Measurements from ENCODE around the gene GOSR2.
"Not testable (repeated sequence)": the region's sequence is repeated elsewhere in the genome, so short reads cannot be mapped to it uniquely, and the experiment has no call there.

The GOSR2 gene

DNA sequence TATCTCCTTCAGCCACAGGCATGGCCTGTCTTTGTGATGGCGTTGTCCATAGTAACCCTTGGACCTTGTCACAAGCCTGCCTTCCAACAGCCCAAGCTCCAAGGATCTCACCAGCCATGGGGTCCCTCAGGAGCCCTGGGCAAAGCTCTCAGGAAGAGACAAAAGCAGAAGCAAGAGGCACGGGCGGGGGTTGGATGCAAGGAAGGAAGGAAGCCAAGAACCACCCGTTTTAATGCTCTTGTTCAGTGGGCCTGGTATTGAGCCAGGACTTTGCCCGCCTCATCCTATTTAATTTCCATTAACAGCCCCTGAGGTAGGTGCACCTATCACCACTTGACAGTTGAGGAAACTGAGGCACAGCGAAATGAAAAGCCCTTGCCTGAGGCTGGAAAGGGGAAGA is 32.3 kb upstream of the GOSR2 start:
- no peak overlapping the region for H3K4me3 ChIP-seq (ENCODE audit: low read depth, low read length)
- no peak for DNase-seq (ENCODE audit: low read depth)

GRCh38 chr17:46892192-46892703 is 30.7 kb upstream of the GOSR2 start:
- DNase-seq (ENCODE audit: low read depth), result no peak
- H3K4me3 ChIP-seq (ENCODE audit: low read depth, low read length), result no peak overlapping the region

DNA sequence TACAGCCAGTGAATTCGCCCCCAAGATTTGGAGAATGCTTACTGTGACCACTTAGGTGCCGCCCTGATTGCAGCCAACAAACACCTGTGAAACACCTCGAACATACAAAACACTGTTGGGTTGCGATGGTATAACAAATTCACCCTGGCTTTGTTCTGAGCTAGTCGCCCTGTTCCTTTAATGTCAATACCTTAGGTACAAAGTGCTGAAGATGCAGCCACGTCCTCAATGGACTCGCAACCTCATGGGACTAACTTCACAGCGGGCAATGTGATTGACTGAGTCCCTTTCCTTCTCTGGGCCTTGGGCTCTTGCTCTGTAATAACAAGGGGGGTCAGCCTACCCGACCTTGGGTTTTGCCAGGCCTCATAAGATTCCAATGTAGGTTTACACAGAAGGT is 28.9 kb upstream of the GOSR2 start:
- no peak overlapping the region for H3K4me3 ChIP-seq (ENCODE audit: low read depth, low read length)
- DNase-seq (ENCODE audit: low read depth), result no peak

DNA sequence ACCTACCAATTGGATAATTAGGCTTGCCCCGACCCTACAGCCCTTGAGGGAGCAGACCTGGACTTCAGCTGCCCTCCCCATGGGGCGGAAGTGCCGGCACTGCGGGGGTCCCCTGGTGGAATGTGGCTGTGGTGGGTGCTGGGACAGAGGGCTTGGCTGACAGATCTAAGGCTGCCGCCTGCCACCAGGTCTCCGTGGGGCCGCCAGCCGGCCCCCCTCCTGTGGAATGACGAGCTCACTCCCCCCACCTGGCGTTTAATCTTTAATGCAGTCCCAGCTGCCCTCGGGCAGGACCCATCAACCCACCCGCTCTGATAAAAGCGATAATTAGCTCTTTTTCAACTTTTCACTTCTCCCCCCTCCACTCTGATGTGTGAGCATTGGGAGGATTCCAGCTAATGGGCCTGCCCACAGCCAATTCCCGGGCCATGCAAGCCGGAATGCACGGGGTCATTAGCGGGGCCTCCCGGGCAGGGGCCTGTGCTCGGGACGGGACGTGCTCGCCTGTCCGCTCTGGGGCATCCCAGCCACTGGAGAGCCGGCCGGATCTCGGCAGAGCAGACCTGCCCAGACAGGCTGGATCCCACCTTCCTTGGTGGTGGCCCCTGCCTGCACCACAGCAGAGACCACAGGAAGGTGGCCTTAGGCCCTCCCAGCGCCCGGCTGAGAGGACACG is 28.3 kb upstream of the GOSR2 start:
- H3K4me3 ChIP-seq (ENCODE audit: low read depth, low read length), result no peak overlapping the region
- DNase-seq (ENCODE audit: low read depth), result no peak

DNA sequence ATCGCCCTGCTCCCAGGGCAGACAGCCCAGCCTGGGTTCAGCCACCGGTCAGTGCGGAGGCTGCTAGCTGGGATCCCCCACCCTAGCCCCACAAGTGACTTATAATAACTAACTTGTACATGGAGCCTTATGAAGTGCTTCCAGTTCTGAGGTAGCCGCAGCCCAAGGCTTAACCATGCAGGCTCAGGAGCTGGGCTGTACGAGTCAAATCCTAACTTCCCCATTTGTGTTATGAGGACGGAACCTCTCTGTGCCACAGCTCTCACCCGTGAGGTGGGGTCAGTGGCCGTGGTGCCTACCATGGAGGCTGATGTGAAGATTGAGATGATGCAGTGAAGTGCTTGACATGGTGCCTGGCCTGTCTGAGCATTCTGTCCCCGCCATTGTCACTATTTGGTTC is 27.8 kb upstream of the GOSR2 start:
- no peak overlapping the region for H3K4me3 ChIP-seq (ENCODE audit: low read depth, low read length)
- DNase-seq (ENCODE audit: low read depth), result no peak

DNA sequence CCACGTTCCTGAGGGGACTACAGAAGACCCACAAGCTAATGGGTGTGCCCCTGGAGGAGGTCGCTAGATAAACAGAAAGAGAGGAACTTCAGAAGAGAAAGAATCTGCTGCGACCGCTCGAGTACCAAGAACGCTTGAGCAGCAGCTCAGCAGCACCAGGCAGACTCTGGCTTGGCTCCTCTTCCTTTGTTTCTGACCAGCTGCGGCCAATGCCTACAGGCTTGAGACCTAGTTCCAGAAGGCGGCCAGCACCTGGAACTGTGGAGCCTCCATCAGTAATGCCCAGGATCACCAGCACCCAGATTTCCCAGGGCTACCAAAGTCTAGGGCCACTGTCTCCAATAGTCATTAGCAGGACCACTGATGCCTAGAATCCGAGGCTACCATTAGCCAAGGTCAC is 26.0 kb upstream of the GOSR2 start:
- DNase-seq (ENCODE audit: low read depth), result no peak
- no peak overlapping the region for H3K4me3 ChIP-seq (ENCODE audit: low read depth, low read length)

DNA sequence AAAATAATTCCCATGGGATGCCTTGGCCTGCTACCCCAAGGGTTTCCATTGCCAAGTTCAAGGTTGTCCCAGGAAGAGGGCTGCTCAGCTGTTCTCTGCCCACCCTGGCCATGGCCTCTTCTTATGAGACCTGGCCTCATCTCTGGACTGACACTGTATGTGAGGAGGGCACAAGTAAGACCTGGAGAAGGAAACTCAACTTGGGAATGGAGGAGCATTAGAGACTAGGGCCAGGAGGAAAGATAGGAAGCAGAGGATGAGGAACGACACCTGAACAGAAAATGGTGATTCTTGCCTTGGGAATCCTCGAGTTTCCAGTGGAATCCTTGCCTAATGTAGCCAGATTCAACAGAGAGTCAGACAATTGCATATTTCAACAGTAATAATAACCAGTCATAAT is 24.6 kb upstream of the GOSR2 start:
- H3K4me3 ChIP-seq (ENCODE audit: low read depth, low read length), result no peak overlapping the region
- no peak for DNase-seq (ENCODE audit: low read depth)

DNA sequence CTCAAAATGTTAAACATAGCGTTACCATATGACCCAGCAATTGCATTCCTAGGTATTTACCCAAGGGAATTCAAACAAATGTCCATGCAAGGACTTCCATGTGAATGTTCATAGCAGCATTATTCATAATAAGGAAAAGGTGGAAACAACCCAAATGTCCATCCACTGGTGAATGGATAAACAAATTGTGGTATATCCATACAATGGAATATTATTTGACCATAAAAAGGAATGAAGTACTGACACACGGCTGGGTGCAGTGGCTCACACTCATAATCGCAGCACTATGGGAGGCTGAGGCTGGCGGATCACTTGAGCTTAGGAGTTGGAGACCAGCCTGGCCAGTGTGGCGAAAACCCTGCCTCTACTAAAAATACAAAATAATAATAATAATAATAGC is 24.1 kb upstream of the GOSR2 start:
- H3K4me3 ChIP-seq (ENCODE audit: low read depth, low read length), result no peak overlapping the region
- no peak for DNase-seq (ENCODE audit: low read depth)

DNA sequence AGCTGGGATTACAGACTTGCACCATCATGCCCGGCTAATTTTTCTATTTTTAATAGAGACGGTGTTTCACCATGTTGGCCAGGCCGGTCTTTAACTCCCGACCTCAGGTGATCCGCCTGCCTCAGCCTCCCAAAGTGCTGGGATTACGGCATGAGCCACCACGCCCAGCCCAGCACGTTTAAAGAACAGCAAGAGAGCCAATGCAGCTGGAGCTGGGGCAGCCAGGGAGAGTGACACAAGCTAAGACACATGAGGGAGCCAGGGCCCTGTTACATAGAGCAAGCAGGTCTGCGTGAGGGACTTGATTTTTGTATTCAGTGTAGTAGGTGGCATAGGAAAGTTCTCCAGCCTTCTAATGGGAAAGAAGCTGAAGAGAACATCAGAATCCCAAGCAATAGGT is 21.7 kb upstream of the GOSR2 start:
- no peak overlapping the region for H3K4me3 ChIP-seq (ENCODE audit: low read depth, low read length)
- DNase-seq (ENCODE audit: low read depth), result no peak

DNA sequence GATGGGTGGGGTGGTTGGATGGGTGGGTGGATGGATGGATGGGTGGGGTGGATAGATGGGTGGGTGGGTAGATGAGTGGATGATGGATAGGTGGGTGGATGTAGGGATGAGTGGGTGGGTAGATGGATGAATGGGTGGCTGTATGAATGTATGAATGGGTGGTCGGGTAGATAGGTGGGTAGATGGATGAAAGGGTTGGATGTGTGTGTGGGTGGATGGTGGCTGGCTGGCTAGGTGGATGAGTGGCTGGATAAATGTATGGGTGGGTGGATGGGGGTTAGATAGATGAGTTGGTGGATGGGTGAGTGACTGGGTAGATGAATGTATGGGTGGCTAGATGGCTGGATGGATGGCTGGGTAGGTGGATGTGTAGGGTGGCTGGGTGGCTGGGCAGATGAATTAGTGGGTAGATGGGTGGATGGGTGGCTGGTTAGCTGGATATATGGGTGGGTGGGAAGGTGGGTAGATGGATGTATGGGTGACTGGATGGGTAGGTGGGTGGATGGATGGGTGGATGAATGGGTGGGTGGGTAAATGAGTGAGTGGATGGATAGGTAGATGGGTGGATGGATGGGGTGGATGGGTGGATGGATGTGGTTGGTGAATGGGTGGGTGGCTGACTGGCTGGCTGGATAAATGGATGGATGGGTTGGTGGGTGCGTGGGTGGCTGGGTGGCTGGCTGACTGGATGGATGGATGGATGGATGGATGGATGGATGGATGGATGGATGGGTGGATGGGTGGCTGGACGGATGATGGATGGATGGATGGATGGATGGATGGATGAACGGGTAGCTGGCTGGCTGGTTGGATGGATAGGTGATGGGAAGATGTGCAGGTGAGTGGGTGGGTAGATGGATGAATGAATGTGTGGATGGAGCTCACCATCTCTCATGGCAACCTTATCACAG is 18.9 kb upstream of the GOSR2 start:
- H3K4me3 ChIP-seq (ENCODE audit: low read depth, low read length), result no peak overlapping the region
- DNase-seq (ENCODE audit: low read depth), result no peak

- DNase-seq (ENCODE audit: low read depth), result no peak
- H3K4me3 ChIP-seq (ENCODE audit: low read depth, low read length), result no peak overlapping the region
Observed at GRCh38 chr17:46908068-46908737, 14.8 kb upstream of the GOSR2 start.

DNA sequence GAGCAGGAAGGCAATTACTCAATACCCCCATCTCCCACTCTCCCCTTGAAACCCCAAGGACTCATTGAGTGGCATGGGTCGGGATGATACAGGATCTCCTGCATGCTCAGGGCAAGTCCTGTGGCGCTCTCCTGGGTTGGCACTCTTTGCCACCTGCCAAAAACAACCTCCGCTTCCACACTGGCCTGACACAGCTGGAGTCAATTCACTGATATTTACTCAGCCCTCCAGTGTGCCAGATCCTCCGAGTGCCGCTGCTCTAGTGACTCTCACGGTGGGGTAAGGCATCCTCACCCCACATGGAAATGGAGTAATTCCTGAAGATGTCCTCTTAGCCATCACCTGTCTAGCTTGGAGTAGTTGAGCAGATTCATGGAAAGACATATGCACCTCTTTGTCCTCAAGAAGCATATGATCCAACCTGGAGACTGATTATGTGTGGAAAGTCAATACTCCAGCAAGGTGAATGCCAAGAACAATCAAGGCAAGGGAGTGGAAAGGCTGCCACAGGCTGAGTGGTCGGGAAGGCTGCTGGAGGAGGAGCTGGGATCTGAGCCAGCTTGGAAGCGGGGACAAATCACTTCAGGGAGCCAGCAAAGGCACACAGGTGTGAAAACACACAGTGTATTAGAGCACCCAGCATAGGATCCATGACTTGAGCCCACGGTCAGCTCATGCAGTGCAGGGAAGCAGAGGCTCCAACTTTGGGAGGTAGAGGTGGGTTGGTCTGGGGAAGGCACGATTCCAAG is 12.6 kb upstream of the GOSR2 start:
- no peak overlapping the region for H3K4me3 ChIP-seq (ENCODE audit: low read depth, low read length)
- DNase-seq (ENCODE audit: low read depth), result no peak

DNA sequence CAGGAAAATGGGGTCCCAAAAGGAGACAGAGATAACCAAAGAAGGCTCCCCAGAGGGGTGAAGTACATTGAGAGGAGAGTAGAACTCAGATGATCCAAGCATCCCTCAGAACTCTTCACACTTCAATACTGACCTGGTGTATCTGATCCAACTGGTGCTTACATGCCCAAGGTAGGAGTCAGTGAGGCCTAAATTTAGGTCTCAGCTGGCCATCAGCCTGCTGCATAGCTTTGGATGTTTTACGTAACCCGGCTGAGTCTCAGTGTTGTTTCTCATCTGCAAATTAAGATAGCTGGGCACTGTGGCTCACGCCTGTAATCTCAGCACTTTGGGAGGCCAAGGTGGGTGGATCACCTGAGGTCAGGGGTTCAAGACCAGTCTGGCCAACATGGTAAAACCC is 11.6 kb upstream of the GOSR2 start:
- H3K4me3 ChIP-seq (ENCODE audit: low read depth, low read length), result no peak overlapping the region
- no peak for DNase-seq (ENCODE audit: low read depth)

DNA sequence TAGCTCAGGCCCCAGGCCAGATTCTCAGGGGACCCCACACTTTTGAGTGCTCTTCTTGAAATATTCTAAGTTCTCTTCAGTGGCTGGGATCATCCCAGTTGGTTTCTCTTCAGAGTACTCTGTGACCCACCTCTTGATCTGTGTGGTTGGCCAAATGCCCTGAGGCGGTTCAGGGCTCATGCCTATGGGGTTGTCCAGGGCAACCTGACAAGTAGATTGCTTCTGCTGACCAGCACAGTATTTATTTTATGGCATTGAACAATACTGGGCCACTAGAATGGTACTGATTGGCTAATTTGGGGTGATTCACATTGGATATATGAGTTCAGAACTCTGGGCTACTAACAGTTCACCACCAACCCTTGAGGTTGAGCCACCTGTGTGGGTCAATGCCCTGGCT is 7.4 kb upstream of the GOSR2 start:
- no peak overlapping the region for H3K4me3 ChIP-seq (ENCODE audit: low read depth, low read length)
- no peak for DNase-seq (ENCODE audit: low read depth)

DNA sequence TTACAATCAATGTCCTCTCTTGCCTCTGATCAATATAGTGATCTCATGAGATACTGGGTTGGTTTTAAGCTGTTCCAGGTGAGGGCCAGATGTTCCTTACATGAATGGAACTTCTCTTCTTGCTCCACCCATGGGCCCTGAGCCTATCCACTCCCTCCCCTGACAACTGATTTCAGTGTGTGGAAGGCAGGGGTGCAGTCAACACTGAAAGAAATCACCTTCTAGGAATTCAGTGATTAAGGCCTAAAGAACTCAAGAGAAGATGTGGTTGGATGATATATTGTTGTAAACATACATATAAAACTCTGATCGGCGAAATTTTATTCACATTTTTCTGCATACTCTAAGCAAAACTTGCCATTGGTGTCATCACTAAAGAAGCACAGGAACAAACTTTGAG is 6.7 kb upstream of the GOSR2 start:
- no peak for DNase-seq (ENCODE audit: low read depth)
- H3K4me3 ChIP-seq (ENCODE audit: low read depth, low read length), result no peak overlapping the region

- H3K4me3 ChIP-seq (ENCODE audit: low read depth, low read length), result no peak overlapping the region
- DNase-seq (ENCODE audit: low read depth), result no peak
Observed at GRCh38 chr17:46916623-46917022, 6.3 kb upstream of the GOSR2 start.

GRCh38 chr17:46917041-46917440 is 5.9 kb upstream of the GOSR2 start:
- no peak overlapping the region for H3K4me3 ChIP-seq (ENCODE audit: low read depth, low read length)
- no peak for DNase-seq (ENCODE audit: low read depth)

GRCh38 chr17:46917516-46917915 is 5.4 kb upstream of the GOSR2 start:
- no peak overlapping the region for H3K4me3 ChIP-seq (ENCODE audit: low read depth, low read length)
- DNase-seq (ENCODE audit: low read depth), result no peak

DNA sequence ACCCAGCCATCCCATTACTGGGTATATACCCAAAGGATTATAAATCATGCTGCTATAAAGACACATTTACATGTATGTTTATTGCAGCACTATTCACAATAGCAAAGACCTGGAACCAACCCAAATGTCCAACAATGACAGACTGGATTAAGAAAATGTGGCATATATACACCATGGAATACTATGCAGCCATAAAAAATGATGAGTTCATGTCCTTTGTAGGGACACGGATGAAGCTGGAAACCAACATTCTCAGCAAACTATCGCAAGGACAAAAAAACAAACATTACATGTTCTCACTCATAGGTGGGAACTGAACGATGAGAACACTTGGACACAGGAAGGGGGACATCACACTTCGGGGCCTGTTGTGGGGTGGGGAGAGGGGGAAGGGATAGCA is 998 bp upstream of the GOSR2 start:
- H3K4me3 ChIP-seq (ENCODE audit: low read depth, low read length), result peak overlapping the region; percentile 99
- DNase-seq (ENCODE audit: low read depth), result not testable (repeated sequence)

GRCh38 chr17:46922487-46922803 is 515 bp upstream of the GOSR2 start:
- DNase-seq (ENCODE audit: low read depth), result no peak
- H3K4me3 ChIP-seq (ENCODE audit: low read depth, low read length), result peak overlapping the region; percentile 99

Data from skeletal muscle cell (primary cell).